HCT116 (cell line): Measurements from ENCODE around the gene GPR142. TPM values are rescaled to one million over a fixed set of nuclear protein-coding genes. Genes with fewer than 3 reads are reported as not detected.

ENCODE experiments used
- ATAC-seq: fragments of 200-7000 bp; cut with Tn5 transposase; 2 replicates; pipeline ENCODE4 v1.9.1; 2020; ENCODE audit warnings: mild to moderate bottlenecking, moderate library complexity
- BruUV-seq: library from RNA; stranded (reverse); fragments of 400-500 nt; replicated peaks from 2 replicates; lab custom pipeline; 2021; lab: Mats Ljungman, UMichigan
- CTCF ChIA-PET: fragments of 300-600 bp; sonication (Branson Sonifier 250); formaldehyde crosslinking; loops from one replicate; lab custom pipeline; 2021; ENCODE audit warnings: antibody characterized with exemption; lab: Charles Lee
- POLR2A ChIA-PET: fragments of 300-600, 350-600 bp; sonication (Branson Sonifier 250); formaldehyde crosslinking; loops from one replicate; lab custom pipeline; 2021; ENCODE audit warnings: antibody characterized with exemption; lab: Charles Lee
- RAD21 ChIA-PET, 2 experiments: fragments of 300-600 bp; sonication (Branson Sonifier 250); formaldehyde crosslinking; loops; one replicate each; lab custom pipeline; 2023; ENCODE audit warnings: low total read pairs in 2 of 2; ENCODE audit not compliant: uncharacterized antibody in 2 of 2, unreplicated experiment in 2 of 2, low non-redundant PET in 1 of 2; lab: Charles Lee
- DNase-seq: peaks from one replicate; pipeline ENCODE4 v3.0.0-alpha.2; 2010; ENCODE audit warnings: low read depth, low spot score
- H2AFZ ChIP-seq: fragments of 200-600 bp; shearing (Covaris generic), sonication (generic); 2 replicates; pipeline ENCODE4 v1.6.1; 2017; ENCODE audit warnings: low read depth, mixed run types, mixed read lengths, antibody characterized with exemption, low read length; ENCODE audit not compliant: poor library complexity, severe bottlenecking
- H3K27ac ChIP-seq: 2 replicates; pipeline ENCODE4 v1.5.1; 2012; ENCODE audit warnings: low read depth, low read length
- H3K27me3 ChIP-seq: fragments of 200-600 bp; sonication (generic); 2 replicates; pipeline ENCODE4 v1.6.1; 2016; ENCODE audit warnings: mixed run types, low read length, mixed read lengths; ENCODE audit not compliant: insufficient read depth
- H3K36me3 ChIP-seq, 2 experiments: fragments of 200-500 bp in 1 of 2; fragments of 200-600 bp in 1 of 2; sonication (Bioruptor generic) in 1 of 2; sonication (generic) in 1 of 2; 2 replicates each; pipeline versions ENCODE4 v1.5.1 to v1.6.1; 2014 to 2016; ENCODE audit warnings: low read length in 2 of 2, inconsistent platforms in 1 of 2, mixed read lengths in 1 of 2, mixed run types in 1 of 2; ENCODE audit not compliant: insufficient read depth in 2 of 2, control insufficient read depth in 1 of 2
- H3K4me1 ChIP-seq, 2 experiments: fragments of 200-600 bp in 1 of 2; sonication (generic) in 1 of 2; 2 replicates each; pipeline versions ENCODE4 v1.5.1 to v1.6.1; 2012 to 2017; ENCODE audit warnings: low read length in 2 of 2, inconsistent platforms in 1 of 2, mild to moderate bottlenecking in 1 of 2, mixed read lengths in 1 of 2, mixed run types in 1 of 2, moderate library complexity in 1 of 2; ENCODE audit not compliant: insufficient read depth in 2 of 2, control insufficient read depth in 1 of 2
- H3K4me2 ChIP-seq: fragments of 200-600 bp; sonication (generic); 2 replicates; pipeline ENCODE4 v1.6.1; 2017; ENCODE audit warnings: mixed run types, low read length, mixed read lengths
- H3K4me3 ChIP-seq, 2 experiments: fragments of 200-600 bp in 1 of 2; sonication (generic) in 1 of 2; replicated peaks in 1 of 2; 2 replicates each; pipeline ENCODE4 v1.5.1; 2011 to 2016; ENCODE audit warnings: low read length in 2 of 2, control low read depth in 1 of 2, low read depth in 1 of 2, mild to moderate bottlenecking in 1 of 2, mixed read lengths in 1 of 2, mixed run types in 1 of 2
- H3K79me2 ChIP-seq: fragments of 200-600 bp; sonication (generic); 2 replicates; pipeline ENCODE4 v1.6.1; 2017; ENCODE audit warnings: mild to moderate bottlenecking, mixed run types, low read length, moderate library complexity, mixed read lengths; ENCODE audit not compliant: insufficient read depth
- H3K9ac ChIP-seq: fragments of 200-600 bp; sonication (generic); 2 replicates; pipeline ENCODE4 v1.6.1; 2016; ENCODE audit warnings: low read length, mixed read lengths
- H3K9me2 ChIP-seq: fragments of 200-600 bp; sonication (generic), shearing (Covaris generic); 2 replicates; pipeline ENCODE4 v1.6.1; 2017; ENCODE audit warnings: mixed run types, mild to moderate bottlenecking, moderate library complexity; ENCODE audit not compliant: insufficient read depth
- H3K9me3 ChIP-seq, 2 experiments: fragments of 200-500 bp in 1 of 2; fragments of 200-600 bp in 1 of 2; sonication (Bioruptor generic) in 1 of 2; sonication (generic) in 1 of 2; 2 replicates each; pipeline ENCODE4 v1.6.1; 2014 to 2017; ENCODE audit warnings: low read length in 2 of 2, mixed read lengths in 2 of 2, inconsistent platforms in 1 of 2, low read depth in 1 of 2, mild to moderate bottlenecking in 1 of 2, mixed run types in 1 of 2, moderate library complexity in 1 of 2; ENCODE audit not compliant: control insufficient read depth in 1 of 2, insufficient read depth in 1 of 2
- H4K20me1 ChIP-seq: fragments of 200-600 bp; sonication (generic), shearing (Covaris generic); 2 replicates; pipeline ENCODE4 v1.6.1; 2017; ENCODE audit warnings: mixed run types, mild to moderate bottlenecking, moderate library complexity; ENCODE audit not compliant: insufficient read depth
- EGR1 ChIP-seq: IDR thresholded peaks from 2 replicates; pipeline ENCODE4 v1.6.1; 2012; ENCODE audit warnings: low read depth
- ELF1 ChIP-seq: IDR thresholded peaks from 2 replicates; pipeline ENCODE4 v1.6.1; 2012; ENCODE audit warnings: low read depth, borderline replicate concordance
- JUND ChIP-seq: IDR thresholded peaks from 2 replicates; pipeline ENCODE4 v1.6.1; 2012
- TCF7L2 ChIP-seq: IDR thresholded peaks from 2 replicates; pipeline ENCODE4 v1.7.0; 2011; ENCODE audit warnings: borderline replicate concordance, inconsistent platforms; ENCODE audit not compliant: insufficient read depth, insufficient read length; ENCODE audit errors: extremely low read depth
- YY1 ChIP-seq: IDR thresholded peaks from 2 replicates; pipeline ENCODE4 v1.6.1; 2011; ENCODE audit warnings: low read length, low read depth, moderate library complexity, mild to moderate bottlenecking; ENCODE audit not compliant: insufficient replicate concordance; ENCODE audit errors: extremely low read depth
- ZBTB33 ChIP-seq: IDR thresholded peaks from 2 replicates; pipeline ENCODE4 v1.6.1; 2011; ENCODE audit warnings: mild to moderate bottlenecking, low read length, moderate library complexity; ENCODE audit not compliant: insufficient replicate concordance; ENCODE audit errors: extremely low read depth
- ZNF274 ChIP-seq: fragments of 200-500 bp; sonication (Bioruptor generic); IDR thresholded peaks from 2 replicates; pipeline ENCODE4 v1.6.1; 2014; ENCODE audit warnings: mild to moderate bottlenecking, low read depth, low read length, inconsistent platforms
- intact Hi-C: fragments of 100-400 bp; cut with micrococcal nuclease; formaldehyde crosslinking; loops from 2 replicates; pipeline ENCODE4 v1.10.0; 2022
- total RNA-seq: library from RNA; stranded (reverse); gene quantifications from one replicate; pipeline ENCODE4 v1.2.1, GENCODE V29; 2021; ENCODE audit not compliant: unreplicated experiment
- TF ChIP-seq, protein P1 (sequence below), 3 experiments: fragments of 200-600 bp in 1 of 3; sonication (generic) in 1 of 3; IDR thresholded peaks in 2 of 3; conservative IDR thresholded peaks in 1 of 3; 2 replicates each; pipeline ENCODE4 v1.5.1; 2012 to 2017; ENCODE audit warnings: low read depth in 2 of 3, low read length in 2 of 3, antibody characterized with exemption in 1 of 3, borderline replicate concordance in 1 of 3, control low read depth in 1 of 3, mild to moderate bottlenecking in 1 of 3, mixed read lengths in 1 of 3, mixed run types in 1 of 3, moderate library complexity in 1 of 3; ENCODE audit not compliant: insufficient read depth in 1 of 3

Gene GPR142
- total RNA-seq, 1 experiment from 2014 or later = not detected

DNA sequence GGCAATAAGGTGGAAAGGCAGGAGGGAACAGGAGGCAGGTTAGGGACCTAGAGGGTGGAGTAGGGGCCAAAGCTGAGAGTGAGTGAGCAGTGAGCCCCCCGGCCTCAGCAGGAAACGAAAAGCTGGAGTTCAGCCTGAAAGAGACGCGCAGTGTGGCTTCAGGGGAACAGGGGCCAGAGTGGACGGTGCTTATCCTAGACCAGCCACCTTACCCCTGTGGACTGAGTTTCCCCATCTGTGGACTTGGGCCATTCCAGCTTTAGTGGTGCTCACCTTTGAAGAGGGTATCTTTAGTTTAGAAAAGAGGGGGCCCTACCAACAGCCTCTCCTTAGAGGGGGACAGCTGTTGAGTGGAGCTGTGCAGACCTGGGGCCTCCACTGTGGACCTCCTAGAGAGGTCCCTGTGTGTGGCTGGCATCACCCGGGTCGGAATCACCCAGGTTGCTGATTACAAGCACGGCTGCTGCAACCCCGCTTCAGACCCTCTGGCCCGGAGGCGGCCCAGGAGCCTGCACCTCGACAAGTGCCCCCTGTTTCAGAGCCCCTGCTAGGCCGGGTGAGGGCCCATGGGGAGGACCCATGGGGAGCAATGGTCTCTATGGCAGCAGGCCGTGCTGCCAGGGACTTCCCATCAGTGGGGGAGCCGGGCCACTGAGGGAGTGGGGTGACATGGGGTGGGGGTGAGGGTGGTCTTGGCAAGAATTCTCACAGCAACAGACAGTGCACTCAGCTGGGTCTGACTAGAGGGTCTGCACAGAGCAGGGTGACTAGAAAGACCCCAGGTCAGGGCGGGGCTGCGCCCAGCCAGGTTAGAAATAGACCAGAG, 2.6 kb downstream of the GPR142 start (continued):
- TF ChIP-seq ELF1 = no peak
- no peak for TF ChIP-seq ZNF274
- TF ChIP-seq YY1 = no peak
- no peak for TF ChIP-seq EGR1
- TF ChIP-seq, protein P1, sequence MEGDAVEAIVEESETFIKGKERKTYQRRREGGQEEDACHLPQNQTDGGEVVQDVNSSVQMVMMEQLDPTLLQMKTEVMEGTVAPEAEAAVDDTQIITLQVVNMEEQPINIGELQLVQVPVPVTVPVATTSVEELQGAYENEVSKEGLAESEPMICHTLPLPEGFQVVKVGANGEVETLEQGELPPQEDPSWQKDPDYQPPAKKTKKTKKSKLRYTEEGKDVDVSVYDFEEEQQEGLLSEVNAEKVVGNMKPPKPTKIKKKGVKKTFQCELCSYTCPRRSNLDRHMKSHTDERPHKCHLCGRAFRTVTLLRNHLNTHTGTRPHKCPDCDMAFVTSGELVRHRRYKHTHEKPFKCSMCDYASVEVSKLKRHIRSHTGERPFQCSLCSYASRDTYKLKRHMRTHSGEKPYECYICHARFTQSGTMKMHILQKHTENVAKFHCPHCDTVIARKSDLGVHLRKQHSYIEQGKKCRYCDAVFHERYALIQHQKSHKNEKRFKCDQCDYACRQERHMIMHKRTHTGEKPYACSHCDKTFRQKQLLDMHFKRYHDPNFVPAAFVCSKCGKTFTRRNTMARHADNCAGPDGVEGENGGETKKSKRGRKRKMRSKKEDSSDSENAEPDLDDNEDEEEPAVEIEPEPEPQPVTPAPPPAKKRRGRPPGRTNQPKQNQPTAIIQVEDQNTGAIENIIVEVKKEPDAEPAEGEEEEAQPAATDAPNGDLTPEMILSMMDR (IDR thresholded peaks at IDR 0.05 in 2 of 3, conservative IDR thresholded peaks at IDR 0.05 in 1 of 3; ENCODE audit: borderline replicate concordance in 1 of 3, insufficient read depth in 1 of 3, low read depth in 2 of 3, low read length in 2 of 3) = no peak

DNA sequence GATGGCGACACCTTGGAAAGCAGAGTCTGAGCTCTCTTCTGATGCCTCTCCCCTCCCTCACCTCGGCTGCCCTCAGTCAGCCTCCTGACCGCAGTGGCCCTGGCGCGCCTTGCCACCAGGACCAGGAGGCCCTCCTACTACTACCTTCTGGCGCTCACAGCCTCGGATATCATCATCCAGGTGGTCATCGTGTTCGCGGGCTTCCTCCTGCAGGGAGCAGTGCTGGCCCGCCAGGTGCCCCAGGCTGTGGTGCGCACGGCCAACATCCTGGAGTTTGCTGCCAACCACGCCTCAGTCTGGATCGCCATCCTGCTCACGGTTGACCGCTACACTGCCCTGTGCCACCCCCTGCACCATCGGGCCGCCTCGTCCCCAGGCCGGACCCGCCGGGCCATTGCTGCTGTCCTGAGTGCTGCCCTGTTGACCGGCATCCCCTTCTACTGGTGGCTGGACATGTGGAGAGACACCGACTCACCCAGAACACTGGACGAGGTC, 4.4 kb downstream of the GPR142 start:
- TF ChIP-seq, protein P1 (IDR thresholded peaks at IDR 0.05 in 2 of 3, conservative IDR thresholded peaks at IDR 0.05 in 1 of 3; ENCODE audit: borderline replicate concordance in 1 of 3, insufficient read depth in 1 of 3, low read depth in 2 of 3, low read length in 2 of 3) = no peak
- TF ChIP-seq ZBTB33 (no peak), EGR1 (no peak), ELF1 (no peak), TCF7L2 (no peak), JUND (no peak)
- intact Hi-C loops = no loop called here

More for the DNA sequence above, 4.4 kb downstream of the GPR142 start:
- Histone ChIP-seq H3K4me1 (peaks cover 2 to 13% of the 10 kb centered on the region in 2 experiments; a peak in 2 of 4 replicates), H3K27me3 (peaks cover 10% of the 10 kb centered on the region; the same call in 1 of the 2 replicates), H3K4me2 (no peak overlapping the region), H3K9me2 (no peaks in the 10 kb centered on the region), H3K4me3 (no peak overlapping the region), H4K20me1 (no peaks in the 10 kb centered on the region), H2AFZ (no peak overlapping the region), H3K36me3 (no peaks in the 10 kb centered on the region), H3K9me3 (no peaks in the 10 kb centered on the region), H3K27ac (no peak overlapping the region; the same call in 1 of the 2 replicates), H3K9ac (no peak overlapping the region), H3K79me2 (no peaks in the 10 kb centered on the region)
- ChIA-PET POLR2A (no interaction called here), RAD21 (interaction anchor here in 1 of 2 experiments (1.2 kb wide), 1 partner anchor 7 kb away, joined by 3 read pairs; no protein-coding TSS in a partner anchor), CTCF (no interaction called here)
- BruUV-seq = no TSS peak
- DNase-seq = no peak
- no peak for ATAC-seq
